ENCODE results near the gene USP4. TPM values are rescaled to one million over a fixed set of nuclear protein-coding genes. Genes with fewer than 3 reads are reported as not detected.
A peak's percentile ranks its signal among the peaks of the same experiment; 100 is the strongest.

Gene USP4
- total and polyA plus RNA-seq, 2 of the 13 experiments (the other 11 are each of a cell fraction or from before 2014, with no cell fraction given) = 9.2 to 20.8 TPM

DNA sequence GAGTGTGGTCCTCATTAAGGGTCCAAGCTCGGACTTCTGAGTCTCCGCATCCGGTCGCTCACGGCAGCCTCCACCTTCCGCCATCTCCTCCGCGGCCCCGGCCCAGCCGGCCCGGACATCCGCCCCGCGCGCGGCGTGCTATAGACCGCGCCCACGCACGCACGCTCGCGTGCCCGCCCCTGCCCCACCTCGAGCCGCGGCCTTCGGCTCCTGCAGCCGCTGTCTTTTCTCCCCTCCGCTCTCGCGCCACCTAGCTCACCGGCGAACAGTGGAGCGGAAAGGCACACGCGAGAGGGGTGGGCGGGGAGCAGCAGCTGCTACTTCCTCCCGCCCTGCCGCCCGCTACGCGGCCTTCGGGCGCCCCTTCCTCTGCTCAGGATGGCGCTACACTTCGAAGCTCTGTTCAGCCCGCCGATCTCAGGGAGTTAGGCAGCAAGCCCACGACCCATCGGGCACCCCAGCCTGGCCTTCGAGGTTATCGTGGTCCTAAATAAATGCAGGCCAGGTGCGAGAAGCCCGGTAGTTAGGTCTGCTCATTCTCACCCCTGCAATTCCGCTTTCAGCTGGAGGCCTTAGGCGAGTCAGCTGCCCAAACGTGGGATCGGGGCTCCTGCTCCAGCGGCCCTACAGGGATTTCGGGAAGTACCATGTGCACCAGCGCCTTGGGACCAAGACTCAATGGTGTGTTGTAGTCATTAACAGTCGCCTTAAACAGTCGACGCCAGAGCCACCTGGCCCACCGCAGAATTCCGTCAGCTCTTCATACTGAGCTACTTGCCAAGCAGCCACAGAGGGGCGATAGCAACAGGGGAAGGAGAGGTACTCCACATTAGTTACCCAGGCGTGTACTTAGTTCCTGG lies at the start of gene USP4 (continued):
- TF ChIP-seq, protein P1, sequence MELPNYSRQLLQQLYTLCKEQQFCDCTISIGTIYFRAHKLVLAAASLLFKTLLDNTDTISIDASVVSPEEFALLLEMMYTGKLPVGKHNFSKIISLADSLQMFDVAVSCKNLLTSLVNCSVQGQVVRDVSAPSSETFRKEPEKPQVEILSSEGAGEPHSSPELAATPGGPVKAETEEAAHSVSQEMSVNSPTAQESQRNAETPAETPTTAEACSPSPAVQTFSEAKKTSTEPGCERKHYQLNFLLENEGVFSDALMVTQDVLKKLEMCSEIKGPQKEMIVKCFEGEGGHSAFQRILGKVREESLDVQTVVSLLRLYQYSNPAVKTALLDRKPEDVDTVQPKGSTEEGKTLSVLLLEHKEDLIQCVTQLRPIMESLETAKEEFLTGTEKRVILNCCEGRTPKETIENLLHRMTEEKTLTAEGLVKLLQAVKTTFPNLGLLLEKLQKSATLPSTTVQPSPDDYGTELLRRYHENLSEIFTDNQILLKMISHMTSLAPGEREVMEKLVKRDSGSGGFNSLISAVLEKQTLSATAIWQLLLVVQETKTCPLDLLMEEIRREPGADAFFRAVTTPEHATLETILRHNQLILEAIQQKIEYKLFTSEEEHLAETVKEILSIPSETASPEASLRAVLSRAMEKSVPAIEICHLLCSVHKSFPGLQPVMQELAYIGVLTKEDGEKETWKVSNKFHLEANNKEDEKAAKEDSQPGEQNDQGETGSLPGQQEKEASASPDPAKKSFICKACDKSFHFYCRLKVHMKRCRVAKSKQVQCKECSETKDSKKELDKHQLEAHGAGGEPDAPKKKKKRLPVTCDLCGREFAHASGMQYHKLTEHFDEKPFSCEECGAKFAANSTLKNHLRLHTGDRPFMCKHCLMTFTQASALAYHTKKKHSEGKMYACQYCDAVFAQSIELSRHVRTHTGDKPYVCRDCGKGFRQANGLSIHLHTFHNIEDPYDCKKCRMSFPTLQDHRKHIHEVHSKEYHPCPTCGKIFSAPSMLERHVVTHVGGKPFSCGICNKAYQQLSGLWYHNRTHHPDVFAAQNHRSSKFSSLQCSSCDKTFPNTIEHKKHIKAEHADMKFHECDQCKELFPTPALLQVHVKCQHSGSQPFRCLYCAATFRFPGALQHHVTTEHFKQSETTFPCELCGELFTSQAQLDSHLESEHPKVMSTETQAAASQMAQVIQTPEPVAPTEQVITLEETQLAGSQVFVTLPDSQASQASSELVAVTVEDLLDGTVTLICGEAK (IDR thresholded peaks at IDR 0.05) = no peak
- TF ChIP-seq, protein P1 (CRISPR knock-in tag; IDR thresholded peaks at IDR 0.05) = peak; percentile 86
- no peak for TF ChIP-seq FOXP1 (IDR thresholded peaks at IDR 0.05)
- TF ChIP-seq FOXP1 (CRISPR knock-in tag; IDR thresholded peaks at IDR 0.05) = peak; percentile 22; the same call in 1 of the 2 replicates
- TF ChIP-seq ZNF367 (CRISPR knock-in tag; IDR thresholded peaks at IDR 0.05; ENCODE audit: borderline replicate concordance) = peak; percentile 83; the same call in 1 of the 2 replicates
- peak; percentile 92 for TF ChIP-seq HOXA3 (CRISPR knock-in tag; IDR thresholded peaks at IDR 0.05)
- TF ChIP-seq, protein P2, sequence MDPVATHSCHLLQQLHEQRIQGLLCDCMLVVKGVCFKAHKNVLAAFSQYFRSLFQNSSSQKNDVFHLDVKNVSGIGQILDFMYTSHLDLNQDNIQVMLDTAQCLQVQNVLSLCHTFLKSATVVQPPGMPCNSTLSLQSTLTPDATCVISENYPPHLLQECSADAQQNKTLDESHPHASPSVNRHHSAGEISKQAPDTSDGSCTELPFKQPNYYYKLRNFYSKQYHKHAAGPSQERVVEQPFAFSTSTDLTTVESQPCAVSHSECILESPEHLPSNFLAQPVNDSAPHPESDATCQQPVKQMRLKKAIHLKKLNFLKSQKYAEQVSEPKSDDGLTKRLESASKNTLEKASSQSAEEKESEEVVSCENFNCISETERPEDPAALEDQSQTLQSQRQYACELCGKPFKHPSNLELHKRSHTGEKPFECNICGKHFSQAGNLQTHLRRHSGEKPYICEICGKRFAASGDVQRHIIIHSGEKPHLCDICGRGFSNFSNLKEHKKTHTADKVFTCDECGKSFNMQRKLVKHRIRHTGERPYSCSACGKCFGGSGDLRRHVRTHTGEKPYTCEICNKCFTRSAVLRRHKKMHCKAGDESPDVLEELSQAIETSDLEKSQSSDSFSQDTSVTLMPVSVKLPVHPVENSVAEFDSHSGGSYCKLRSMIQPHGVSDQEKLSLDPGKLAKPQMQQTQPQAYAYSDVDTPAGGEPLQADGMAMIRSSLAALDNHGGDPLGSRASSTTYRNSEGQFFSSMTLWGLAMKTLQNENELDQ (CRISPR knock-in tag; IDR thresholded peaks at IDR 0.05; ENCODE audit: borderline replicate concordance) = 0 out of 2 replicates have a peak, but pooled peaks have one; percentile 51
- TF ChIP-seq ZNF331 (CRISPR knock-in tag; IDR thresholded peaks at IDR 0.05) = peak; percentile 93
- peak; percentile 53; the same call in 1 of the 2 replicates for TF ChIP-seq ZNF350 (CRISPR knock-in tag; IDR thresholded peaks at IDR 0.05; ENCODE audit: borderline replicate concordance, low read depth)
- TF ChIP-seq, protein P3, sequence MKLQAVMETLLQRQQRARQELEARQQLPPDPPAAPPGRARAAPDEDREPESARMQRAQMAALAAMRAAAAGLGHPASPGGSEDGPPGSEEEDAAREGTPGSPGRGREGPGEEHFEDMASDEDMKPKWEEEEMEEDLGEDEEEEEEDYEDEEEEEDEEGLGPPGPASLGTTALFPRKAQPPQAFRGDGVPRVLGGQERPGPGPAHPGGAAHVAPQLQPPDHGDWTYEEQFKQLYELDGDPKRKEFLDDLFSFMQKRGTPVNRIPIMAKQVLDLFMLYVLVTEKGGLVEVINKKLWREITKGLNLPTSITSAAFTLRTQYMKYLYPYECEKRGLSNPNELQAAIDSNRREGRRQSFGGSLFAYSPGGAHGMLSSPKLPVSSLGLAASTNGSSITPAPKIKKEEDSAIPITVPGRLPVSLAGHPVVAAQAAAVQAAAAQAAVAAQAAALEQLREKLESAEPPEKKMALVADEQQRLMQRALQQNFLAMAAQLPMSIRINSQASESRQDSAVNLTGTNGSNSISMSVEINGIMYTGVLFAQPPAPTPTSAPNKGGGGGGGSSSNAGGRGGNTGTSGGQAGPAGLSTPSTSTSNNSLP (IDR thresholded peaks at IDR 0.05; ENCODE audit: low read depth, low read length) = no peak
- TF ChIP-seq DMAP1 (CRISPR knock-in tag; IDR thresholded peaks at IDR 0.05) = peak; percentile 87
- TF ChIP-seq ZEB1 (IDR thresholded peaks at IDR 0.05; ENCODE audit: insufficient replicate concordance, low read depth) = no peak
- no peak for TF ChIP-seq ZFP62 (CRISPR knock-in tag; IDR thresholded peaks at IDR 0.05)
- TF ChIP-seq ERF (CRISPR knock-in tag; IDR thresholded peaks at IDR 0.05) = peak; percentile 94
- TF ChIP-seq HNF4A (CRISPR knock-in tag; IDR thresholded peaks at IDR 0.05) = no peak; the same call in 1 of the 2 replicates
- TF ChIP-seq ZNF720 (CRISPR knock-in tag; IDR thresholded peaks at IDR 0.05) = no peak
- peak; percentile 82 for TF ChIP-seq GATAD1 (CRISPR knock-in tag; IDR thresholded peaks at IDR 0.05)
- TF ChIP-seq ZNF569 (CRISPR knock-in tag; IDR thresholded peaks at IDR 0.05; ENCODE audit: borderline replicate concordance) = peak; percentile 98; the same call in 1 of the 2 replicates

All from HepG2 (cell line).